Activated effector memory CD4-positive, alpha-beta T cell treated with anti-CD3 and anti-CD28 coated beads, Interleukin-2, amount 50 U/mL, for 16 hours (primary cell): ENCODE data around the gene PAX6.
"Not testable (repeated sequence)": the region's sequence is repeated elsewhere in the genome, so short reads cannot be mapped to it uniquely, and the experiment has no call there.

Source experiments
- DNase-seq: peaks from one replicate; pipeline ENCODE4 v3.0.0-alpha.2; 2020

PAX6 gene

DNA sequence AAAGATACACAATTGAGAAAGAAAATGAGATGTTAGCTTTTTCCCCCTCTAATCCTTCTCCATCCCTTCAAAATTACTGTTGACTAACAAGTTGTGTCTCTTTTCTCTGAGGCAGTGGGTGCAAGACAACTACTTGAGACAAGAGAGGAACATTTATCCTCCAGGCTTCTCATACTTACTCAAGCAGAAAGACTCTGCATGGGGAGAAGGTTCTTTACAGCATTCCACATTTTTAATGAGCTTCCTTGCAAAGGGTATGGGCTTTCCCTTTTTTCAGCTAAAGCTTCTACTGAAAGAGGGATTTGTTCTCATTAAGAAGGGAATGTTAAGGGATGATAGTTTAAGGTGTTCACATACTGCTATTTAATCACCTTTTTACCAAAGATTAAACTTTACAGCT lies 47.8 kb downstream of the PAX6 start:
- DNase-seq: no peak

DNA sequence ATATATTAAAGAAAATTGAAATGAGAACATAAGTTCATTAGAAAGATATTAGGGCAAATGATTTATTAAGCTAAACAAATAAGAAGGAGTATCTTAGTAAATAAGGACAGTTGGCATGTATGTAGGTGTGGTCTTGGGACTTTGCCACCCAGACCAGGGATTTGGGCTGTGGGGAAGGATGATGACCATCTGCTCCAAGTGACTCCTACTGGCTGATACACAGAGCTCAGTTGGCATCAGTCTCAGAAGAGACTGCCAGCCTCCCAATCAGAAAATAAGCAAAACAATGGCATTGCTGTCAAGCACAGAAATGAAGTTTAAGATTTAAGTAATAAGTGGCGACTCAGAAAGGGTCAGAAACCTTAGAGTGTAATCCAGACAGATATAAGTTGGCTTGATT lies 49.5 kb downstream of the PAX6 start:
- DNase-seq: no peak

DNA sequence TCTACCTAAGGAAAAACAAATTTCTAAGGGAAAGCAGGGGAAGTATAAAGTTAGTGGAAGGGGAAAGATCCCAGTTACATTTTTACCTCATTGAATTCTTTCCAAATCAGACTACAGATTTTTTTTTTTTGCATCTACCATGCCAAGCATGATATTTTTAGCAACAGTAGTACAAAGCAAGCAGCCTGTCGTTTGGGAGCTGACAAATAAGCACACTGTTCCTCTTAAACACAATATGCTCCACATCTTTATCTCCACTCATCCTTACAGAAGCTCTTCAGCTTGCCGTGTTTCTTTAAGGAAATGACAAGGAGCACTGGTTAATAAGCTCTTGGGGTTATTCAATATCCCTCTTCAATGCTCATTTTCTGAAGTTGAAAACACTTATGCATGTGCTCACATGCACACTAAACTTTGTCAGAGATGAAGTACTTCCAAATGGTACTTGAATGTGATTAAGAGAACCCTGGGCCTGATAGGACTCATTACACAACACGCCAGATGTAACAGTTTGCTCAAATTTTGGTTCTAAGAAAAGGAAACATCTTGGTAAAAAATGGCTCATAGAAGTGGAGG lies 53.8 kb downstream of the PAX6 start:
- no peak for DNase-seq

DNA sequence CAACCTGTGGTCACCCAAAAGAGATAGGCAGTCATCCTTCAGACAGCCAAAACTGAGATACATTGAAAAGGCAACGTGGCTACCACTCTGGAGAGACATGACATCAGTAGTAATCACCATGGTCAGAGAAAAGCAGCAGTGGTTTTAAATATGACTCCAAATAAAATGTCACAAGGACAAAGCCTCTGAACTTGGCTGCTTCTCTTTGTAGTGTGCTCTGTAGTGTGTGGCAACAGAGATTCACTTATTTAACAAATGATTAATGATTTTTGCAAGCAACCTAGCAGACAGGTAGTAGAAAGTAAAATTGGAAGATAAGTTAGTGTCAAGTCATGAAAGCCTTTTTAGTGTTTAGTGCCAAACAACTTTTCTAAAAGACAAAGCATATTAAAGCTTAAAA lies 63.5 kb downstream of the PAX6 start:
- no peak for DNase-seq

DNA sequence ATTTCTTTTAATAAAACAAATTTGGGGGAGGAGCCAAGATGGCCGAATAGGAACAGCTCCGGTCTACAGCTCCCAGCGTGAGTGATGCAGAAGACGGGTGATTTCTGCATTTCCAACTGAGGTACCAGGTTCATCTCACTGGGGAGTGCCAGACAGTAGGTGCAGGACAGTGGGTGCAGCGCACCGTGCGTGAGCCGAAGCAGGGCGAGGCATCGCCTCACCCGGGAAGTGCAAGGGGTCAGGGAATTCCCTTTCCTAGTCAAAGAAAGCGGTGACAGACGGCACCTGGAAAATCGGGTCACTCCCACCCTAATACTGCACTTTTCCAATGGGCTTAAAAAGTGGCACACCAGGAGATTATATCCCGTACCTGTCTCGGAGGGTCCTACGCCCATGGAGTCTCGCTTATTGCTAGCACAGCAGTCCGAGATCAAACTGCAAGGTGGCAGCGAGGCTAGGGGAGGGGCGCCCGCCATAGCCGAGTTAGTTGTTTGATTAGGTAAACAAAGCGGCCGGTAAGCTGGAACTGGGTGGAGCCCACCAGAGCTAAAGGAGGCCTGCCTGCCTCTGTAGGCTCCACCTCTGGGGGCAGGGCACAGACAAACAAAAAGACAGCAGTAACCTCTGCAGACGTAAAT lies 70.3 kb downstream of the PAX6 start:
- not testable (repeated sequence) for DNase-seq

DNA sequence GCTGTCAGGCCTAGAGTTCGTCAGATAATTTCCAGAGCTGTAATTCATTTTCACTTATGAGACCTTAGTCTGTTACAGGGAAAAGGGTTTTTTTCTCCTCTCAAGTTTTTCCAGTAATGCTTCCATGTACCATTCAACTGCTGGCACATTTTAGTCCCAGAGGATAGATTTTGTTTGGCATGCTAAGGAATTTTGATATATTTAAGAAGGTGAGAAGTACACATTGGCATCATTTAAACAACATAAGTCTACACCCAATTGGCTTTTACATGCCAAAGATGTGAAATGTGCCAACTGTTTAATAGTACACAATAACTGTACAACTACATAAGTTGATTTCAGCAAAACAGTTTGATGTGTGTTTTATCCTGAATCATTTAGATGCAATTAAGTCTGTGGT lies 71.0 kb downstream of the PAX6 start:
- no peak for DNase-seq
